HG02759 (cell line): Measurements from ENCODE around the gene AFDN.

ENCODE experiments used
- ATAC-seq: cut with Tn5 transposase; IDR thresholded peaks from one replicate; pipeline ENCODE4 v1.9.1; 2021; ENCODE audit warnings: mild to moderate bottlenecking, moderate library complexity; ENCODE audit not compliant: unreplicated experiment

Gene AFDN

DNA sequence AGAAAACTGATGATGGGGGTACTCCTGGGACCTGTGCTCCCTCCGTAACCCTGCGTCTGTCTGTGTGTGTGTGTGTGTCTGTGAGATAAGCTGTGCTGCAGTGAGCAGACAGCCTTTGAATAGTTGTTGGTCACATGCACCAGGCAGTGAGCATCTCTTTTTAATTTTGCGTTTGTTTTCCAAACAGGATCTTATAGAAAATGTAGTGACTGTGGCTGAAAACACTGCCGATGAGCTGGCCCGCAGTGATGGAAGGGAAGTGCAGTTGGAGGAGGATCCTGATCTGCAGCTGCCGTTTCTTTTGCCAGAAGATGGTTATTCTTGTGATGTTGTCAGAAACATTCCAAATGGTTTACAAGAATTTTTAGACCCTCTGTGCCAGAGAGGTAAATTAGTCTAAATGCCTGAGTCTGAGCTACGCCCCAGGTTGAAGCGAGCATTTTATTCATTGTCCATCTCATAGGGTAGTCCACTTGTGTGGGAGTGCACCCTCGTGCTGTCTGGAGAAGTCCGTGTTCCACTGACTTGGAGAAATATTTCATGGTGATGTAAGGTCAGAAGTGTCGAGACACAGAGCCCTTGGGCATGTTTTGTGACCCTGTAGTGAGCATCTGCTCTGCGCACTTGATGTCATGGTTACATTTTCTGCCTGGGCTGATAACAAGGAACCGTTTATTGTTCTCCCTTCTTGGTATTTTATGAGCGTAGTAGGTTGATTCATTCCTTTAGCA, 92.0 kb downstream of the AFDN start:
- no peak for ATAC-seq

DNA sequence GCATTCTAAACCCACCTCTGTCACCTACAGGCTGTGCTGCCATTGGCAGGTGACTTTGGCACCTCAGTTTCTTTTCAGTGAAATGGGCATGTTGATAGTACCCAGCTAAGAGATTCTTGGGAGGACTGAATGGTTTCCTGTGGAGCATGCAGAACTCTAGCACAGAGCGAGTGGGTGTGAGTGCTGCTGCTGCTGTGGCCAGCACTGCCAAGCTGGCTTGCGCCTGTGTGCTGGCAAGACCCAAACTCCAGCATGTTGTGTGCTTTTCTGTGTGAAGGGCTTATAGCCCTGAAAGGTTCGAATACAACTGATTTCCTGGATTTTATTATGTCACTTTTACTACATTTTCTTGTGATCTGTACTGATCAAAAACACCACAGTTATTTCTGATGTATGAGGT, 92.6 kb downstream of the AFDN start:
- no peak for ATAC-seq

DNA sequence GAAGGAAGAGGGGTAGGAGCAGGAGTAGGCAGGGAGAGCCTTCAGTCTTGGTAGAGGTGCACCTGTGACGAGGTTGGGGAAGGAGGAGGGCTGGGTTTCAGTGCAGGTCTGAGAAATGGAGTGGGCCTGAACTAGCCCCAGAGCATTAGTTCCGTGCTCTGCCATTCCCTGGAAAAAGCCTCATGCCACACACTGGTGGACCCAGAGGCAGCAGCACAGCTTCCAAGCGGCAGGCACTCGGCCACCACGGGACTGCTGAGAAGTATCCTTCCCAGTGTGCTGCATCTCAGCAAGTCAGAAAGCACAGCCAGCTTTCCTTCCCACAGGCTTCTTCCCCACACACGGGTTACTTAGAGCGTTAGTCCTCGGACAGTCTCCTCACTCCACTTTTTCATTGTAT, 93.5 kb downstream of the AFDN start:
- no peak for ATAC-seq

DNA sequence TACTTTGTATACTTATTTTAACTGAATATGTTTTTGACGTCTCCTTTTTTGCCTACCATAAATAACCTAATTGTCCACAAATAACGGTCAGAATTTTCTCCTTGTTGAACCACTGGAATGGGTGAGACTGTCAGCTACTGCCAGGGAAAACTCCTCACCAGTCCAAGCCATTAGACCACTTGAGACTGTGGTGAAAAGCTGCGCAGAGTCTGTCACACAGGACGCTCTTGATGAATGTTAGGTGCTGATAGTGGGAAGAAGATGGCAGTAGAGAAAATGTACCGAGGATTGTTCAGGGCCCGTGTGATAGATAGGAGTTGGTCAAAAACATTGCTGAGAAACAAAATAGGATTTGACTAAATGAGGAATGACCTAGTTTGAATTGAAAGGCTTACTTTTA, 95.1 kb downstream of the AFDN start:
- ATAC-seq: no peak

DNA sequence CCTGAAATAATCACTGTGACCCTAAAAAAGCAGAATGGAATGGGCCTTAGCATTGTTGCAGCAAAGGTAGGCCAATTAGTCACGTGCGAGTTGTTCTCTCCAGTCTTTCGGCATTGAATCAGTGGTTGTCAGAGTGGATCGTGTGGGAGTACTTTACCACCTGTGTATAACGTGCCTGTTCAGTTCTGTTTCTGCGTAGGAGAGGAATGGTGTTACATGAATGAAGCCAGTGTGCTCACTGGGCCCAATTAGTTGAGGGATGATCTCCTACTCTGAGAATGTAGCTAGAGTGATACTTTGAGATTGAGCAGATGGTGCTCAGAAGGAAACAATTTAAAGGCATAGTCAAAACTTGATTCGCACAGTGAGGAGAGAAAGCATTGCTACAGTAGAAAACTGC, 98.3 kb downstream of the AFDN start:
- no peak for ATAC-seq

DNA sequence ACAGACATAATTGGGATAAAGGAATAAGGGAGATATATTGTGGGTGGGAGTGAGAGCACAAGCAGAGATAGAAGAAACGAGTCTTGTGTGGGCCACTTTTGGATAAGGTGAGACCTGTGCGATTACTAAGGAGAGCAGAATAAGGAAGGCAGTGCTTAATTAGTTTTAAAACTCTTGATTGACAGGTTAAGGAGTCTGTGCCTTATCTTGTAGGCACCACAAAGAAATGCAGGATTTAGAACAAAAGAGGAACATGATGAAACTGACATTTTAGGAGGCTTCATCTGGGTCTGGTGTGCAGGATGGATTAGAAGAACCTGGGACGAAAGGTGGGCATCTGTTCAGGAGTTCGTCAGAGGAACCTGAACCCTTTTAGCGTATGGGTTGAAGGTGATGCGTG, 100.5 kb downstream of the AFDN start:
- no peak for ATAC-seq

DNA sequence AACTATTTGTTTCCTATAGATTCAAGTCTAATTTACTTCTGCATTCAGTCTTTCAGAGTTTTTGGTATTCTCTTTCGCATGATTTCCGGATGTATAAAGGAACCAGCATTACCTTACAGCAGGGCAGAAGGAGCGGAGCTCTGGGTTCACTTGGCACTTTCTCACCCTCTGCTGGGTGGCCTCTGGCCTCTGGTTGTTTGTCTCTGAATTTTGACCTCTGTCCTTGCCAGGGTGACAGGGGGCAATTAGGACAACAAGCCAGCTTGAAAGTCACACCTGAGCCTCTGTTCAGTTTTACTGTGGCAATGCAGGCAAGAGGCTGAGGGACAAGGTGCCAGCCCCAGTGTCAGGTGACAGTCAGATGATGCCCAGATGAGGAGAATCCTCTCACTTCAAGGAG, 101.4 kb downstream of the AFDN start:
- ATAC-seq: no peak

DNA sequence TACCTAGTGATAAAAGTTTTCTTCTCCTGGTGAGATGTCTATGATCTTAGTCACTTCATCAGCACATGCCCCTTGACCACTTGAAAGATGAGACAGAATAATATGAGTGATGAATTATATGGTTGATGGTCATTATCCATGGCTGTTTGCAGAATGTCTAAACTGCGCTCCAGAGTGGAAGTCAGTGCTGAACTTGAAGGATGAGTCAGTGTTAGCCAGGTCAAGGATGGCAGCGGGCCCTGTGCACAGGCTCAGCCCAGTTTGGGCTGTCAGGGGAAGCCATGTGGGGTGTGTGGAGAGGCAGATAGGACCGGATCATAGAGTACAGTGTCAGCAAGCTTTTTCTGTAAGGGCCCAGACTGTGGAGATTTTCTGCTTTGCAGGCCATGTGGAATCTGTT, 103.6 kb downstream of the AFDN start:
- ATAC-seq: no peak

DNA sequence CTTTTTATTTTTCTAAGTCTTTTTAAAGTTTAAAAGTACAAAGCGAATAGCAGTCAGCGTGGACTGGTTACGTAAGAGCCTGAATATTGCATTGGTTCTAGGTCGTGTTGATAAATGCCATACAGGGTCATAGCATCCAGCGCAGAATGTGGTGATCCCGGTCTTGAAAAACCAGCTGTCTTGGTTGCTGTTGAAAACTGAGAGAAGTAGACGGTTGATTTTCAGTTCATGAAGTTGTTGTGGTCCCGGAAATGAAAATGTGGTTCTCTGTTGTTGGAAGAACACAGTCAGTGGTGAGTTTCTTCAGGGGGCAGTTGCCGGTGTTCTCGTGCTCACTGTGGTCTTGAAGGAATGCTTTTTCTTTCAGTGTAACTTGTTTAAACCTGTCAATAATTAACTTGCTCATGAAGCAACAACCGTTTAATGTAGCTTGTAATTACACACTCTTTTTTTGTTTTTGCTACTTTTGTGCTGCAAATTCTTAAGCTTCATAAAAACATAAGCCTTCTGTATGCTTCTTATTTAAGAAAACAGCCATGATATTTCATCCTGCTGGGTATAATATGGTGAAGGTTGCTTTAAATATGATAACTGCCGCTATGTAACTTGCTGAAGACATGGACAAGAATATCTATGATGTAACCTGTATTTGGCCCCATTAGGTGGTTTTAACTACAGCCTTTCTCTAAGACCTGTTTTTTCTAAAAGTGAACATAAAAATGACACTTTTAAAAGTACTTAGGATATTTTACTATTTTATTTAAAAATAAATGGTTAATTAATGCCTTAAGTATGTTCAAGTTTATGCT, 106.0 kb downstream of the AFDN start:
- ATAC-seq: no peak

DNA sequence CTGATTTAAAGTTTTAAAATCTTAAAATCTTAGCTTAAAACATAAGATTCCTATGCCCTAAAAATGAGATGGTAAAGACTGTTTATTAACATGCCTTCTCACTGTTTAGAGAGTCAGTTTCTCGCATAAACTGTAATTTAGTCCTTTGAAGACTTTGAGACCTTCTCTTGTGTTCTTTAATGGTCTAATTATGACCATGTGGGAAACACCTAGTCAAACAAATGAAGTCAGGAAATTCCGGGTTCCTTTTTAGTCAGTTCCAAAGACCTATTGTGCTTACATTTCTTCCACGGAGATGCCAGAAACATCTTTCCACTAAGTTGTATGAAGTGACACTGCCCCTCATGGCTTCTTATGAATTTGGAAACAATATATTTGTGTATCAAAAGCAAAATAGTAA, 106.6 kb downstream of the AFDN start:
- no peak for ATAC-seq

DNA sequence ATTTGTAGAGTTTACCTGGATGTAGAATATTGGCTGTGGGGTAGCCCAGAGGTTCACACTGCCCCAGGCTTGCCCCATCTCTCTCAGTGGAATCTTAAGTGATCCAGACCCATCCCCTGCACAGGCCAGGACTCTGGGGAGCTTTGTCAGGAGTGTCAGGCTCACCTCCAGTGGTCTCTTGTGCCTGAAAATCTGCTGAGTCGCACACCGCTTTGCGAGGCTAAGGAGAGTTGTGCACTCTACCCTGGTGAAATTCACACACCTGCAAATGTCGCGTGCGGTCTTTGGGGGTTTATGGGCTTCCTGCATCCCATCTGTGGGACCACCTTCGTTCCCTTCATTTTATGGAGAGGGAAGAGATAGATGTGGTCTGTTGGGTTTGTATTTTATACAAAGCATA, 107.1 kb downstream of the AFDN start:
- ATAC-seq: no peak

DNA sequence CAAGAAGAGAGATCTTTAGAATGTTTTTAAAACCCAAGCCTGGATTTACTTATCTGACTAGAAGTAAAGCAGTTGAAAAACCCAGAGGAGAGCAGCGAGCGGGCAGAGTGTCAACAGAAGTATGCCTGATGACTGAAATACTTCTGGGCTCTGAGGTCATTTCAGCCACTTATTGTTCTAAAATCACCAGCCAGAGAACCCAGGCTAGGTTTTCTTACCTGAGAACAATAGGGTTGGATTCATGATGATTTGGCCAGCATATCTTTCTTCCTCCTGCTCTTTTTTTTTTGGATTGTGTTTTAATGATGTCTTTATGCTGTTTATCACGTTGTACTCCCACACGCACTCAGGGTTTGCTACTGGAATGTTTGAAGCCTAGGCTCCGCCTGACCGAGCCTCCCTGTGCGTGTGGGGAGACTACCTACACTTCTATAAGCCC, 107.7 kb downstream of the AFDN start:
- no peak for ATAC-seq

DNA sequence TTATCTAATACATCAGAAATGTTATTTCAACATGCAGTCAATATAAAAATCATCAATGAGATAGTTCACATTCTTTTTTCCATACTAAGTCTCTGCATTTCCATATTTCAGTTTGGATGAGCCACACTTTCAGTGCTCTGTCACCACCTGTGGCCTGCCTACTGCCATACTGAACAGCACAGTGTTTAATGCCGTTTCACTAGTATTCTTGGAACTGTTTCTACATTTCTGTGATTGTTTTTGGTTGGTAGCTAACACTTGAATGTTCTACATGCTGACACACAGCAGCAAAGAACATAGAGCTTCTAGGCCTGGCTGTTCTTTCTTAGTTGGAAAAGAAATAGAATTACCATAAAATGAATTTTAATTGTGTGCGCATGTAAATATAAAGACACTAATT, 109.3 kb downstream of the AFDN start:
- no peak for ATAC-seq

DNA sequence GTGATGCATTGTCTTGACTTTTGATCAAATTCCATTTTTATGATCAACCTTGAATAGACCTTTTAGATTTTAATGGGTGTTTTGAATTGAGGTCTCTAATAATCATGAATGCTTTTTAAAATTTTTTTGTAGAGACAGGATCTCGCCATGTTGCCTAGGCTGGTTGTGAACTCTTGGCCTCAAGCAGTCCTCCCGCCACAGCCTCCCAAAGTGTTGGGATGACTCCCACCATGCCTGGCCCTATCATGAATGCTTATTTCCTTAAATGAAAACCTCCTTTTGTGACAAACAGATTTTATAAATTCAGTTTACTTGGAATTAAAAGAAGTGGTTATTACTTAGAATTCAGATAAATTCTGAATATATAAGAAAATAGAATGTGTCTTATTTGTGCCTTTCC, 110.6 kb downstream of the AFDN start:
- no peak for ATAC-seq

DNA sequence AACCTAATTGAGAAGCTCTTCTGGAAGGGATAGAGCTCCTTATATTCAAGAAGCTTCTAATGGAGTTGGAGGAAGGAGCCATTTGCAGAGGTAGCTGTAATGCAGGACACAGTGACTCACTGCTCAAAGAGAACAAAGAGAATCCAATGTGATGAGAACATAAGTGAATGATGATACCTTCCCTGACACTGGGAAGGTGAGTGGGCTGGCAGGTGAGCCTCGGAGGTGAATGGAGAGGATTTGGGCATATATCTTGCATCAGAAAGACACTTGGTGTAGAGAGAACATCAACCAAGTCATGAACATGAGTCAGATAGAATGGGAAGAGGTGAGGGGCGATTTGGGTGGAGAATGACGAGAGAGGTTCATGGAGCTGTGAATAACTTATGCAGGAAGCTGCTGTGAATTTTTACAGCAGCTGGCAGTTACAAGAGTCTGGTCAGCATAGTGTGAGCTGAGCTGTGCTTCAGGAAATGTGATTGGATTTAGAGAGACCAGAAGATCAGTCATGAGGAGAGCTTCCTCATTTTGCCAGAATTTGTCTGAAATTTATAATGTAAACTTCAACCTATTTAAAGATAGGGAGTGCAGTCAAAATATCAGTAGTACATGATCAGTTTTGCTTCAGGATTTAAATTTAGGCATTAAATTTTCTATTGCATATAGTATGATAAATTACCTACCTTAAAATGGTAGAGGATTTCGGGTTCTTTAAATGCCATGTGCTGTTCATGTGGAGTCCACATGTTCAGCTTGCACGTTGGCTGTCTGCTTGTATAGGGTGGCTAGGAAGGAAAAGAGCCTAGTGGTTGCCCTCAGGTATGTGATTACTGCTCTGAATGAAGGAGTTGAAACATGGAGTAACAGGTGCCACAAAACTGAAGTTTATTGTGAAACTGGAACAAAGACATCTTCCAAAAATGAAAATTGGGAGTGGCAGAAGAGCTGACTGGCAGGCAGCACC, 111.5 kb downstream of the AFDN start:
- ATAC-seq: no peak

DNA sequence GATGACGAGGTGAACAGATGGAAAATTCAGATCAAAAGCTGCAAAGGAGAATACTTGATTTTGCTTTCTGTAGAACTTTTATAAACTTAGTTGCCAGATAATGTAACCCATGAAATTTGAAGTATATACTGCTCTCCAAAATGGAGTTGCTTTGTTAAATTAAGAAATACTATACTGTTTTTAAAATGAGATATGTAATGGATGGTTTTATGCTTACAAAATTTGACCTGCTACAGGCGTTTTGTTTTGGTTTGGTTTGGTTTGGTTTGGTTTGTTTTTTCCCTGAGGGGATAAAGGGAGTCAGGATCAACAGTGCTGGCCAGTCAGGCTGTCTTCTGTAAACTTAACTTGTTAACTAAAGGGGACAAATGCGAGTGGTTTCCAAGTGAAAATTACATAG, 115.1 kb downstream of the AFDN start:
- ATAC-seq: no peak

DNA sequence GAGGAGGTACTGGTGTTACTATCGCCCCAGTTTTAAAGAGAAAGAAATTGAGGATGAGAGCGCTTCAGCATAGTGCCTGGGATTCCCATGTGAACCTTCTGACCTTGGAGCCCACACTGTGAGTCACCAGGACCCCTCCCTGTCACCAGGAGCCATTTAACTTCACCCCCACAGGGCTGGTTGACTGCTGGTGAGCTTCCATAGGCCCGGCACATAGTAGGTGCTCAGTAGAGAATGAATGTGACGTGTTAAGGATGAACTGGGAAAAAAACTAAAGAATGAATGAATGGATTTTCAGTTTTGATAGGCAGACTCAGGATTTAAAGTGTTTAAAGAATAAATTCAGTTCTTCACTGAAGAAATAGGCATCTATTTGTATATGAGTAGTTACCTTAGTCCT, 117.4 kb downstream of the AFDN start:
- no peak for ATAC-seq

DNA sequence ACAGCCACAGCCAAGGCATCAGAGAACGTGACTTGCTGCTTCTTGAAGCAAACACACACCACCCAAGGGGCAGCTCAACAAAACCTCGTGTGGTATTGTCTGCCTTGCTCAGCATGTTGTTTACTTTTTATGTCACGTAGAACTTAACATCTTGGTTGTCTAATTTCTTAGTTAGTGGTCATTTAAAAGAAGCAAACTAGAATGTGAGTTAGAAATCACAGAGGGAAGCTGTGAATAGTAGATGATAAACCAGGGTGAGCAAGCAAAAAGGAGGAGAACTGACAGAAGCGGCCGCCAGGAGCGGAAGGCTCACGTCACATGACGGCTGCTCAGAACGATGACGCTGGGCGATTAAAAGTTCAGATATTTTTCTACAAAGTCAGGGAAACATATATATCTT, 119.3 kb downstream of the AFDN start:
- ATAC-seq: no peak

DNA sequence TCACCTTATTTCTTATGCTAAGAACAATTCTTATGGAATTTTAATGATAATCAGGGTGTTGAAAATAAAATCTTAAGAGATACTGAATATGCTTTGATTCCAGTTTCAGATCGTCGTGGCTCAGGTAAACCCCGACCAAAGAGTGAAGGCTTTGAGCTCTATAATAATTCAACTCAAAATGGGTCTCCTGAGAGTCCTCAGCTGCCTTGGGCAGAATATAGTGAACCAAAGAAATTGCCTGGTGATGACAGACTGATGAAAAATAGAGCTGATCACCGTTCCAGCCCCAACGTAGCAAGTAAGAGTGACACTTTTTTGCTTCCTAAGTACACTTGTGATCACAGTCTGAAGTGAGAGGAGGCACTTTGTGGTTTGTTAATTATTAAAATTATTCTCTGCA, 119.9 kb downstream of the AFDN start:
- ATAC-seq: no peak

DNA sequence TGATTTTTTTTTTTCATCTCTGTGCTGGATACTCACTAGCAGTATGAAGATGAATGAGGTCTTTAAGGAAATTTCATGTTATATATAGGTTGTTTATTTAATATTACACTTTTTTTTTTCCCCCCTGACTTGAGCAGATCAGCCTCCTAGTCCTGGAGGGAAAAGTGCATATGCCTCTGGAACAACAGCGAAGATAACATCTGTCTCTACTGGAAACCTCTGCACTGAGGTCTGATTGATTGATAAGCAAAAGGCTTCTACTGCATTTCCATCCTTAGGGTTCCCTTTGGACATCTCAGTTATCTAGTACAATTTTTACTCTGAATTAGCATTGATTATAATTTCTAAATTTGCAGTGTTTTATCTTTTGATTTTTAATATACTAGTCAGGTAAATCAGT, 121.0 kb downstream of the AFDN start:
- no peak for ATAC-seq

DNA sequence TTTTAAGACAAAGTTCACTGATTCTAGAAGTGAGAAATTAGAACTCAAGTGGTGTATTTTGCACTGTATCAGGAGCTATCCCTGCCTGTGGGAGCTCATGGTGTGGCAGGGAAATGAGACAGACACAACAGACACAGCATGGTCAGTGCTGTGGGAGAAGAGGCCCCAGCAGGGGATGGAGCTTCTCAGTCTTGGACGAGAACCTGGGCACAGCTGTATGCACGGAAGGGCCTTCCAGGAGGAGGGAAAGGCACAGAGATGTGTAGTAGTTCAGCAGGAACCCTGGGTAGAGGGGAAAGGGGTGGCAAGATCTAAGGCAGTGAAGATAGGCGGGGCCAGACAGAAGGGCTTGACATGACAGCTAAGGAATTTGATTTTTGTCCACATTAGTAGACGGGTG, 122.0 kb downstream of the AFDN start:
- no peak for ATAC-seq
